Effector CD4-positive, alpha-beta T cell (primary cell): Measurements from ENCODE around the gene EIF3C.
"Not testable (repeated sequence)": the region's sequence is repeated elsewhere in the genome, so short reads cannot be mapped to it uniquely, and the experiment has no call there.

Experiments used
- DNase-seq: peaks from one replicate; pipeline ENCODE4 v3.0.0-alpha.2; 2020

EIF3C gene

DNA sequence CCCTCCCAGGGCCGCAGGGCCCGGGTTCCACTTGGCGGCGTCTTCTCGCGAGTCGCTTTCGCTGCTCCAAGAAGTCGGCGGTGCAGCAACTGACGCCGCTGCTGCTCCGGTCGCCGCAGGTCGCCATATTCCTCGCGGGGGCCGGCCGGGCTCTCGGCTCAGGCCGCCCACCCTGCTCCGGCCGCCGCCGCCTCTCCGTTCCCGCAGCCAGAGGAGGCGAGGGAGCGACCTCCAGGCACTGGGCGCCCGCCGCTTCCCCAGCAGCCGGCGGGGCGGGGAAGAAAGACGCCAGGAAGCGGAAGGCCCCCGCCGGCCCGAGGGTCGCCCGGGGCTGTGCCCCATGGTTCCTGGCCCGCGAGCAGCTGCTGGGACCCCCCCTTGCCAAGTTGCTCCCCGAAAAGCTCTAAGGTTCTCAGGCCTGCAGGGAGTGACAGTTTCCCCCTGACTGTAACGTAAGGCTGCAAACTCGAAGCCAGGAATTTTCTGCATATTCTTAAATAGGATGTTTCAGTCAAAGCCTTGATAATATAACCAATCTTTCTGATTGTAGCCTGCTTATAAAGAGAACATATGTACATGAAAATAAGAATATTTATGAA lies 39.3 kb downstream of the EIF3C start:
- DNase-seq, result not testable (repeated sequence)

DNA sequence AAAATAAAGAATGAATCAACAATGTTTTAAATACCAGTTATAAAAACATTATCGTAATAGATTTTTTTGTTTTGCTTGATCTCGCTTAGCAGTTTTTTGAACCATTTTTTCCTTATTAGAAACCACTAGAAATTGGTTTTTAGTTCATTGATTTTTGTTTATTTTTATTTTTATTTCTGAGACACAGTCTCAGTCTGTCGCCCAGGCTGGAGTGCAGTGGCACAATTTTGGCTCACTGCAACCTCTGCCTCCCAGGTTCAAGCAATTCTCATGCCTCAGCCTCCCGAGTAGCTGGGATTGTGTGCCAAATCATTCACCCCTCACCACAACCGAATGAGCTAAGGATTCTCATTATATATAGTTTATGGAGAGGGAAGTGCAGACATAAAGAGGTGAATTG lies 40.2 kb downstream of the EIF3C start, which contains the start of gene NPIPB9:
Gene NPIPB9, plus strand, starts transcription at position 301 of the 400 bp plus-strand sequence.
- not testable (repeated sequence) for DNase-seq

DNA sequence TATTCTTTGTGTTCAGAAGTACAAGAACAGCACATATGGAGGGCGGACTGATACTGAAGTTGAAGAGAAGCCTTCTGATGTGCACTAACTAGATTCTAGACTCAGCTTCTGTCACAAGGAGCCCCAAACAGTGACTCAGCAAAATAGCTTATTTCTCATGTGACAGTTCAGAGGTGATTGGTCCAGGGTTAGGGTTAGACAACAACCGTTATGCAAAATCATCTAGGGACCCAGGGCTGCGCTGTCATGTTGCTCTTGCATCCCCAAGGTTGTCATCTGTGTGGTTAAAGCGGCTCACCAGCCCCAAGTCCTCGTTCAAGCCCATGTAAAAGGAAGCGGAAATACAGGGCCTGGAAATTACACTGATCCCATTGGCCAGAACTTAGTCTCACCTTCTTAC lies 70.4 kb downstream of the EIF3C start:
- DNase-seq, result not testable (repeated sequence)

DNA sequence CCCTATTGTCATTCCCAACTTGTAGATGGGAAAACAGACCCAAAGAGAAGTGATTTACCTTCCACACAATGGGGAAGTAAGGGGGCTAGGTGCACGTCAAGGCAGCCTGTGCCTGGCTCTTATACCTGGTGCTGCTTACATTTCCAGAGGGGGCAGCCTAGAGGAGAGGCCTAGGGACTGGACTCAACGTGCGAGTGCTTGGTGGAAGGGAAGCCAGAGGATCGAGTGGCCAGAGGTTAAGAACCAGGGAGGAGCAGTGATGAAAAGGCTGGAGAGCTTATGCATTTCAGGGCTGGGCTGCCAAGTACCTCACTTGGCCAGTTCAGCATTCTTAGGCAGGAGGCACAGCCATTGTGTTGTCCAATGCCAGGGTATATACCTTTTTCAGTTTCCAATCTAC lies 71.1 kb downstream of the EIF3C start:
- not testable (repeated sequence) for DNase-seq
